ENCODE data around the gene CASTOR2.
"Not testable (repeated sequence)": the region's sequence is repeated elsewhere in the genome, so short reads cannot be mapped to it uniquely, and the experiment has no call there.

CASTOR2 gene

GRCh38 chr7:74964511-74965119, at the start of gene CASTOR2:
TSS of gene CASTOR2 (plus strand) at chr7:74964705. CDS start at chr7:74964986, 281 bp downstream.
- in situ Hi-C loops (cut with HindIII; ENCODE audit: low sequenced_read_pairs) = not testable (repeated sequence)

DNA sequence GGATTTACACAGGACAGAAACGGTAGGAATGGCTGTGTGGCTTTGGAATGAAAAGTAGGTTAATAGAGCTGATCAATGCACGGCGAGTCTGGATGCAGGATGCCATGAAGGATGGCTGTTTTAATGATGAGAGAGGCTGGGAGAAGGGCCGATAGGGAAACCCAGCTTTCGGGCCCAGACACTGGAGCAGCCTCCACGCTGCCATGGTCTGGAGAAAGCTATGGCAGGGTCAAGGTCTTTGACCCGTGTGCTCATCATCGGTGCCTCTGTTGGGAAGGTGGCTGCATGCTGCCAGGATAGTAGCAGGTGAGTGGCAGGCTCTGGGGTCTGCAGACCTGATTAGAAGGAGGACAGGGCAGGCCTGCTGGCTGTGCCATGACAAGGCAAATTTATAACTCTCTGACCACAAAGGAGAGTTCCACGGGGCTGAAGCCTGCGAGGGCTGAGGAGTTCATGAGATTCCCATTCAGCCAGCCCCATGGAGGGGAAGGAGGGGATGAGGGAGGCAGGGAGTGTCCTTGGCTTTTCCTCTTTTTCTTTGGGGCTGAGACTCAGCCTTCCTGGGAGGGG, 42.1 kb upstream of the CASTOR2 start:
- in situ Hi-C loops (cut with HindIII; ENCODE audit: low sequenced_read_pairs) = not testable (repeated sequence)

DNA sequence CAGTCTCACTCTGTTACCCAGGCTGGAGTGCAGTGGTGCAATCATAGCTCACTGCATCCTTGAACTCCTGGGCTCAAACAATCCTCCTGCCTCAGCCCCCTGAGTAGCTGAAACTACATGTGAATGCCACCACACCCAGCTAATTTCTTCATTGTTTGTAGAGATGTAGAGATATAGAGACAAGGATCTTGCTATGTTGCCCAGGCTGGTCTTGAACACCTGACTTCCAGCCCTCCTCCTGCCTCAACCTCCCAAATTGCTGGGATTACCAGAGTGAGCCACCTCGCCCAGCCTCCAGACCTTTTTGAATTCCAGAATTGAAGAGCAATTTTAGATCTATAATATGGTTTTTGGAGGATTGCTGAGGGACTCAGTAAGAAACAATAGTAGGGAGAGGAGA, 40.9 kb upstream of the CASTOR2 start:
- in situ Hi-C loops (cut with HindIII; ENCODE audit: low sequenced_read_pairs) = not testable (repeated sequence)

DNA sequence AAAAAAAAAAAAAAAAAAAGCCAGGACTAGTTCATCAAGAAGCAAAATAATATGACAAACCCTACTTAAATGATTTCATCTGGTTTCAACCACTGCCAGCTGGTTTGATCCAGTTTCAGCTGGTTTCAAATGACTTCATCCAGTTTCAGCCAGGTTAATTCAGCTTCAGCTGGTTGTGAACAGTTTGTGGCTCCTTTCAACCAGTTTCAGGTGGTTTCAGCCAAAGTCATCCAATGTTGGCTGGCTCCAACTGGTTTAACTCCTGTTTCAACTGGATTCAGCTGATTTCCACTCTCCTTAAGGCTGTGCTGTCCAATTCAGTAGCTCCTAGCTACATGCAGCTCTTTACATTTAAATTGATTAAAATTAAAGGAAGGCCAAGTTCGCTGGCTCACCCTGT, 37.5 kb upstream of the CASTOR2 start:
- in situ Hi-C loops (cut with HindIII; ENCODE audit: low sequenced_read_pairs) = not testable (repeated sequence)

- in situ Hi-C loops (cut with HindIII; ENCODE audit: low sequenced_read_pairs) = not testable (repeated sequence)
These were observed 32.8 kb upstream of the CASTOR2 start for GRCh38 chr7:74931563-74932328.

DNA sequence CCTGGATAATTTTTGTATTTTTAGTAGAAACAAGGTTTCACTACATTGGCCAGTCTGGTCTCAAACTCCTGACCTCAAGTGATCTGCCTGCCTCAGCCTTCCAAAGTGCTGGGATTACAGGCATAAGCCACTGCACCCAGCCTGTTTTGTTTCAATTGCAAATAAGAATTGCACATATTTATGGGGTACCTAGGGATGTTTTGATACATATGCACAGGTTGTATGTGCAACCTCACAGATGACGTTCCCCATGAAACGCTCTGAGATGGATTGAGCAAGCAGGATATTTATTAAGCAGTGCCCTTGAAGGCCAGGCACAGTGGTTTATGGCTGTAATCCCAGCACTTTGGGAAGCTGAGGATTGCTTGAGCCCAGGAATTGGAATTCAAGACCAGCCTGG, 25.1 kb upstream of the CASTOR2 start:
- in situ Hi-C loops (cut with HindIII; ENCODE audit: low sequenced_read_pairs) = not testable (repeated sequence)

- in situ Hi-C loops (cut with HindIII; ENCODE audit: low sequenced_read_pairs) = not testable (repeated sequence)
These were observed 23.0 kb upstream of the CASTOR2 start for GRCh38 chr7:74941302-74942069.

- in situ Hi-C loops (cut with HindIII; ENCODE audit: low sequenced_read_pairs) = not testable (repeated sequence)
These were observed 20.6 kb upstream of the CASTOR2 start for GRCh38 chr7:74943923-74944322.

GRCh38 chr7:74947741-74948140, 16.8 kb upstream of the CASTOR2 start:
- in situ Hi-C loops (cut with HindIII; ENCODE audit: low sequenced_read_pairs) = not testable (repeated sequence)

GRCh38 chr7:74953774-74954173, 10.7 kb upstream of the CASTOR2 start:
- in situ Hi-C loops (cut with HindIII; ENCODE audit: low sequenced_read_pairs) = not testable (repeated sequence)

DNA sequence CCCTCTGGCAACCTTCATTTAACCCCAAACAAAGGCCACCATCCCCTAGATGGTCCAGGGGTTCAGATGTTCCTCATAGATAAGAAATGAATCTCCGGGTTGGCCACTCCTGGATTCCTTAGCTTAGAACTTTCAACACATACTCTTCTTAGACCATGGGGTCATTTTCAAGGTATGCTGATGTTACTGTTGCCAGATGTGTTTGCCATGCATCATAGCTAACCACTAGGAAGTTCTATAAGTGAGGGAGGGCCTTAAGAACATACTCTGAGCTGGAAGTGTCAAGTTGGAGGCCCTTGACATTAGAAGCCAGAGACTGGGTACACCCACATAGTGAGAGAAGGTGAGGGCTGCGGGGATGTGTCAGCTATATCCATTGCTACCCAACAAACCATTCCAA, 6.2 kb upstream of the CASTOR2 start:
- in situ Hi-C loops (cut with HindIII; ENCODE audit: low sequenced_read_pairs) = not testable (repeated sequence)

- in situ Hi-C loops (cut with HindIII; ENCODE audit: low sequenced_read_pairs) = not testable (repeated sequence)
These were observed 598 bp upstream of the CASTOR2 start for GRCh38 chr7:74963704-74964510.

GRCh38 chr7:74966208-74966854, 1.8 kb downstream of the CASTOR2 start:
- in situ Hi-C loops (cut with HindIII; ENCODE audit: low sequenced_read_pairs) = not testable (repeated sequence)

DNA sequence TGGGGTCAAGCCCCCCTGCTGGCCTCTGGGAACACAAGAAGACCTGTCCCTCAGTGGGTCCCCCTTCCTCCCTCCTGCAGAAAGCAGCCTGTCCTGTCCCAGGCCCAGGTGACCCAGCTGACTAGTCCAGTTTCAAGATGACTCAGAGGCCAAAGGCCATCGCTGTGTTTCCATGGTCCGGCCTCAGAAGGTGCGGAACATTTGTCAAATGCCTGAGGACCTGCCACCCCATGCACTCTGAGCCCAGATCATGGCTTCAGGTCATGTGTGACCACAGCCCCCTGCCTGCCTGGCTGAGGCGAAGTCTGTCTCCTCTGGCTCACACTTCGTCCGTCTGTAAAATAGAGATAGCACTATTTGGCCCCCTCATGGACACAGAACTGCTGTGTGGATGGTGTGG, 2.4 kb downstream of the CASTOR2 start:
- in situ Hi-C loops (cut with HindIII; ENCODE audit: low sequenced_read_pairs) = not testable (repeated sequence)

- in situ Hi-C loops (cut with HindIII; ENCODE audit: low sequenced_read_pairs) = not testable (repeated sequence)
These were observed 6.9 kb downstream of the CASTOR2 start for GRCh38 chr7:74971431-74971830.

DNA sequence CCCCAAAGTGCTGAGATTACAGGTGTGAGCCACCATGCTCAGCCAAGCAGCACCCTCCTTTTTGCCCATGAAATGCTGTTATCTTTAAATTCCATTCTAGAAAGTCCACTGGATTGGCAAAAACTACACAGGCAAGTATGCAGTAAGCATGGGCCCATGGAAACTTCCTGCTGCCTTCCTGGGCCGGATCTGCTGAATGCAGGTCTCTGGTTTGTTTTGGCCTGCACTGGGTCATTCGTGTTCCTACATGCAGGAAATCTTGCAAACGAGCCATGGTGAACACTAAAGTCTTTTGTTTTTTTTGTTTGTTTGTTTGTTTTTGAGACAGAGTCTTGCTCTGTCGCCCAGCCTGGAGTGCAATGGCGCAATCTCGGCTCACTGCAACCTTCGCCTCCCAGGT, 7.9 kb downstream of the CASTOR2 start:
- in situ Hi-C loops (cut with HindIII; ENCODE audit: low sequenced_read_pairs) = not testable (repeated sequence)

DNA sequence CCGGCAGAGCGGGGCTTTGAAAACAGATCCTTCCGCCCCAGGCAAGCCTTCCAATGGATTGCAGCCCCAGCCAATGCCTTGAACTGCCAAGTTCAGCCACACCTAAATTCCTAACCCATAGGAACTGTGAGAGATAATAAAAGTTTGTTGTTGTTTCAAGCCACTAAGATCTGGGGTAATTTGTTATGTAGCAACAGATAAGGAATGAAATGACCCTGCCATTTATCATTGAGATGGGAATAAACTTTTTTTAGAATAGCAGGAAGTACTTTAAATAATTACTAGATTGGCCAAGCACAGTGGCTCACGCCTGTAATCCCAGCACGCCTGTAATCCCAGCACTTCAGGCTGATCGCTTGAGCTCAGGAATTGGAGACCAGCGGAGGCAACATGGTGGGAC, 11.5 kb downstream of the CASTOR2 start:
- in situ Hi-C loops (cut with HindIII; ENCODE audit: low sequenced_read_pairs) = not testable (repeated sequence)

DNA sequence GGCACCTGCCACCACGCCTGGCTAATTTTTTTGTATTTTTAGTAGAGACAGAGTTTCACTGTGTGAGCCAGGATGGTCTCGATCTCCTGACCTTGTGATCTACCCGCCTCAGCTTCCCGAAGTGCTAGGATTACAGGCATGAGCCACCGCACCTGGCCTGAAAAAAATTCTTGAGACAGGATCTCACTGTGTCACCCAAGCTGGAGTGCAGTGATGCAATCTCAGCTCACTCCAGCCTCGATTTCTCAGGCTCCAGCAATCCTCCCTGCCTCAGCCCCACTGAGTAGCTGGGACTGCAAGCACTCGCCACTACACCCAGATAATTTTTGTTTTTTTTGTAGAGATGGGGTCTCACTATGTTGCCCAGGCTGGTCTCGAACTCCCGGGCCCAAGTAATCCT, 13.0 kb downstream of the CASTOR2 start:
- in situ Hi-C loops (cut with HindIII; ENCODE audit: low sequenced_read_pairs) = not testable (repeated sequence)

- in situ Hi-C loops (cut with HindIII; ENCODE audit: low sequenced_read_pairs) = not testable (repeated sequence)
These were observed 23.9 kb downstream of the CASTOR2 start for GRCh38 chr7:74988436-74988835.

GRCh38 chr7:74993121-74993520, 28.6 kb downstream of the CASTOR2 start:
- in situ Hi-C loops (cut with HindIII; ENCODE audit: low sequenced_read_pairs) = no loop called here

Data from endothelial cell of hepatic sinusoid (primary cell).